GM23338 (cell line): ENCODE data around the gene MEF2D. TPM values are rescaled to one million over a fixed set of nuclear protein-coding genes. Genes with fewer than 3 reads are reported as not detected.

Source experiments
- ATAC-seq: fragments of 200-7000 bp; cut with Tn5 transposase; 3 replicates; pipeline ENCODE4 v1.9.1; 2020
- DNase-seq: peaks from one replicate; pipeline ENCODE4 v3.0.0-alpha.2; 2015; ENCODE audit warnings: low spot score
- H2AFZ ChIP-seq: fragments of 200-600 bp; sonication (generic); 2 replicates; pipeline ENCODE4 v1.8.0; 2016; ENCODE audit warnings: antibody characterized with exemption, mild to moderate bottlenecking, moderate library complexity
- H3F3A ChIP-seq: fragments of 200-600 bp; sonication (generic); replicated peaks from 2 replicates; pipeline ENCODE4 v1.8.0; 2017; ENCODE audit warnings: antibody characterized with exemption, mixed run types, low read depth
- H3K27ac ChIP-seq: fragments of 200-600 bp; sonication (generic); 2 replicates; pipeline ENCODE4 v1.6.1; 2016; ENCODE audit warnings: low read depth
- H3K27me3 ChIP-seq: fragments of 200-600 bp; sonication (generic); 2 replicates; pipeline ENCODE4 v1.8.0; 2016; ENCODE audit warnings: mild to moderate bottlenecking, mixed run types, moderate library complexity; ENCODE audit not compliant: insufficient read depth
- H3K36me3 ChIP-seq: fragments of 200-600 bp; sonication (generic); 2 replicates; pipeline ENCODE4 v1.8.0; 2016; ENCODE audit warnings: mild to moderate bottlenecking; ENCODE audit not compliant: insufficient read depth
- H3K4me1 ChIP-seq: fragments of 200-600 bp; sonication (generic); 2 replicates; pipeline ENCODE4 v1.8.0; 2016; ENCODE audit warnings: mild to moderate bottlenecking, moderate library complexity; ENCODE audit not compliant: insufficient read depth
- H3K4me2 ChIP-seq: fragments of 200-600 bp; sonication (generic); 2 replicates; pipeline ENCODE4 v1.7.1; 2017; ENCODE audit warnings: mixed run types
- H3K4me3 ChIP-seq: fragments of 200-600 bp; sonication (generic); 2 replicates; pipeline ENCODE4 v1.6.1; 2016; ENCODE audit warnings: mixed run types
- H3K79me2 ChIP-seq: fragments of 200-600 bp; sonication (generic); replicated peaks from 2 replicates; pipeline ENCODE4 v1.8.0; 2017; ENCODE audit warnings: mild to moderate bottlenecking; ENCODE audit not compliant: insufficient read depth
- H3K9me2 ChIP-seq: fragments of 200-600 bp; sonication (generic); 2 replicates; pipeline ENCODE4 v1.8.0; 2017; ENCODE audit not compliant: insufficient read depth
- H4K20me1 ChIP-seq: fragments of 200-600 bp; sonication (generic); replicated peaks from 2 replicates; pipeline ENCODE4 v1.8.0; 2017; ENCODE audit warnings: mild to moderate bottlenecking; ENCODE audit not compliant: insufficient read depth
- H3K27ac Mint-ChIP-seq: 2 replicates; pipeline ENCODE4 v1.8.0; 2020; ENCODE audit warnings: inconsistent platforms, mild to moderate bottlenecking, moderate library complexity, mixed read lengths
- H3K27me3 Mint-ChIP-seq: 3 replicates; pipeline ENCODE4 v1.8.0; 2022; ENCODE audit warnings: low read depth, mild to moderate bottlenecking, moderate library complexity, mixed read lengths, inconsistent platforms; ENCODE audit not compliant: insufficient read depth, poor library complexity
- H3K36me3 Mint-ChIP-seq: 3 replicates; pipeline ENCODE4 v1.8.0; 2021; ENCODE audit warnings: low read depth, mild to moderate bottlenecking, inconsistent platforms, moderate library complexity, mixed read lengths
- H3K4me1 Mint-ChIP-seq: 3 replicates; pipeline ENCODE4 v1.8.0; 2020; ENCODE audit warnings: mild to moderate bottlenecking, inconsistent platforms, mixed read lengths
- H3K4me3 Mint-ChIP-seq: 3 replicates; pipeline ENCODE4 v1.8.0; 2021; ENCODE audit warnings: moderate library complexity, mild to moderate bottlenecking, inconsistent platforms, mixed read lengths
- H3K9me3 Mint-ChIP-seq: 3 replicates; pipeline ENCODE4 v1.8.0; 2020; ENCODE audit warnings: moderate library complexity, mild to moderate bottlenecking, inconsistent platforms, mixed read lengths
- CREB1 ChIP-seq: fragments of 250-450 bp; sonication (Bioruptor Pico); IDR thresholded peaks from 2 replicates; pipeline ENCODE4 v1.5.0; 2020; ENCODE audit warnings: low read depth, mild to moderate bottlenecking, moderate library complexity
- EZH2 ChIP-seq: fragments of 200-600 bp; sonication (generic); IDR thresholded peaks from one replicate; pipeline ENCODE4 v1.8.0; 2017; ENCODE audit warnings: antibody characterized with exemption, mild to moderate bottlenecking, low read depth; ENCODE audit not compliant: unreplicated experiment
- NANOG ChIP-seq: IDR thresholded peaks from 2 replicates; pipeline ENCODE4 v1.6.1; 2016; ENCODE audit warnings: antibody characterized with exemption, borderline replicate concordance
- POLR2AphosphoS5 ChIP-seq: IDR thresholded peaks from 2 replicates; pipeline ENCODE4 v1.6.1; 2016; ENCODE audit warnings: antibody characterized with exemption, low read depth
- STAT1 ChIP-seq: IDR thresholded peaks from one replicate; pipeline ENCODE4 v1.6.1; 2016; ENCODE audit warnings: antibody characterized with exemption; ENCODE audit not compliant: unreplicated experiment
- ZNF331 ChIP-seq: fragments of 250-450 bp; sonication (Bioruptor Pico); IDR thresholded peaks from 2 replicates; pipeline ENCODE4 v1.5.0; 2020; ENCODE audit warnings: low read depth, mild to moderate bottlenecking, moderate library complexity
- polyA plus RNA-seq: library from polyadenylated mRNA; unstranded; fragments of >200 nt; fragmentation: Nextera tagmentation; extraction: Ambion mirVana; gene quantifications from 2 replicates; pipeline ENCODE4 v1.2.1, GENCODE V29; 2016
- total RNA-seq: library from RNA; depleted of rRNA; stranded (reverse); fragments of >200 nt; shearing (Covaris generic); gene quantifications from 2 replicates; pipeline ENCODE4 v1.2.3, GENCODE V29; 2014
- TF ChIP-seq, protein P1 (sequence below): IDR thresholded peaks from 2 replicates; pipeline ENCODE4 v1.6.1; 2016; ENCODE audit warnings: antibody characterized with exemption
- TF ChIP-seq, protein P2 (sequence below): fragments of 250-450 bp; sonication (Bioruptor Pico); IDR thresholded peaks from 2 replicates; pipeline ENCODE4 v1.5.0; 2020; ENCODE audit warnings: mild to moderate bottlenecking, moderate library complexity
- TF ChIP-seq, protein P3 (sequence below): IDR thresholded peaks from one replicate; pipeline ENCODE4 v1.6.1; 2018; ENCODE audit warnings: antibody characterized with exemption; ENCODE audit not compliant: unreplicated experiment
- TF ChIP-seq, protein P4 (sequence below), 2 experiments: fragments of 200-600 bp in 1 of 2; sonication (generic) in 1 of 2; conservative IDR thresholded peaks; 2 replicates each; pipeline versions ENCODE4 v1.5.1 to v1.6.1; 2016 to 2017; ENCODE audit warnings: antibody characterized with exemption in 2 of 2, low read depth in 2 of 2, mild to moderate bottlenecking in 2 of 2, moderate library complexity in 1 of 2

The MEF2D gene
- total and polyA plus RNA-seq, 2 experiments from 2014 or later = 10.6 to 15.5 TPM

DNA sequence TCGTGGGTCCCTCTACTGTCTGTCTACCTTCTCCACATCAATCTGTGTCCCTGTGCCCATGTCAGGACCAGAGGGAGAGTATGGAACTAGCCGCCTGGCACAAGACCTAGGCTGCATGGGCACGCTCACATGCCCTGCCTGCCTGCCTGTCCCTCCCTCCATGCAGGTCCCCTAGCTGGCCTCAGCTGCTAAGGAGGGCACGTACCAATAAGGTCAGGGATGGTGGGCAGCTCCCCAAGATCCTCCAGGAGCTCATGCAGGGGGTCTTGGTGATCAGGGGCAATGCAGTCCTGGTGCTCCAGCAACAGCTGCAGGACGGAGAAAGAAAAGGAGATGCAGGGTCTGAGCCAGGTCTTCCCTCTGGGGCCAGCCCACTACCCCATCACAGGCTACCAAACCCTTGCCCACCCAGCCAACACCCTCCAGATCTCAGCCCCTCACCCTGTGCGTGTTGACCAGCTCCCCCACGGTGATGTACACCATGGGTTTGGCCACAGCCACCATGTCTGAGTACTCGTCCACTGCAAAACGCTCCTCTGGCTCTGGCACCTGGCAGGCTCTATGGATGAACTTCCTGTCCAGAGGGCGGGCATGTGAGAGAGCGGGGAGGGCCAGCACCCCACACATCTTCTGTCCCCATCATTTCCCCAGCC, 33.1 kb upstream of the MEF2D start:
- H3K4me1 ChIP-seq = no peaks in the 10 kb centered on the region
- no peaks in the 10 kb centered on the region for H3K27me3 ChIP-seq
- no peaks in the 10 kb centered on the region for H3F3A ChIP-seq
- no peaks in the 10 kb centered on the region for H3K9me3 Mint-ChIP-seq
- TF ChIP-seq STAT1 (no peak), NANOG (no peak), POLR2AphosphoS5 (no peak), CREB1 (CRISPR knock-in tag) (no peak), ZNF331 (CRISPR knock-in tag) (no peak), EZH2 (no peak)
- TF ChIP-seq, protein P1, sequence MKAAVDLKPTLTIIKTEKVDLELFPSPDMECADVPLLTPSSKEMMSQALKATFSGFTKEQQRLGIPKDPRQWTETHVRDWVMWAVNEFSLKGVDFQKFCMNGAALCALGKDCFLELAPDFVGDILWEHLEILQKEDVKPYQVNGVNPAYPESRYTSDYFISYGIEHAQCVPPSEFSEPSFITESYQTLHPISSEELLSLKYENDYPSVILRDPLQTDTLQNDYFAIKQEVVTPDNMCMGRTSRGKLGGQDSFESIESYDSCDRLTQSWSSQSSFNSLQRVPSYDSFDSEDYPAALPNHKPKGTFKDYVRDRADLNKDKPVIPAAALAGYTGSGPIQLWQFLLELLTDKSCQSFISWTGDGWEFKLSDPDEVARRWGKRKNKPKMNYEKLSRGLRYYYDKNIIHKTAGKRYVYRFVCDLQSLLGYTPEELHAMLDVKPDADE = no peak
- TF ChIP-seq, protein P2, sequence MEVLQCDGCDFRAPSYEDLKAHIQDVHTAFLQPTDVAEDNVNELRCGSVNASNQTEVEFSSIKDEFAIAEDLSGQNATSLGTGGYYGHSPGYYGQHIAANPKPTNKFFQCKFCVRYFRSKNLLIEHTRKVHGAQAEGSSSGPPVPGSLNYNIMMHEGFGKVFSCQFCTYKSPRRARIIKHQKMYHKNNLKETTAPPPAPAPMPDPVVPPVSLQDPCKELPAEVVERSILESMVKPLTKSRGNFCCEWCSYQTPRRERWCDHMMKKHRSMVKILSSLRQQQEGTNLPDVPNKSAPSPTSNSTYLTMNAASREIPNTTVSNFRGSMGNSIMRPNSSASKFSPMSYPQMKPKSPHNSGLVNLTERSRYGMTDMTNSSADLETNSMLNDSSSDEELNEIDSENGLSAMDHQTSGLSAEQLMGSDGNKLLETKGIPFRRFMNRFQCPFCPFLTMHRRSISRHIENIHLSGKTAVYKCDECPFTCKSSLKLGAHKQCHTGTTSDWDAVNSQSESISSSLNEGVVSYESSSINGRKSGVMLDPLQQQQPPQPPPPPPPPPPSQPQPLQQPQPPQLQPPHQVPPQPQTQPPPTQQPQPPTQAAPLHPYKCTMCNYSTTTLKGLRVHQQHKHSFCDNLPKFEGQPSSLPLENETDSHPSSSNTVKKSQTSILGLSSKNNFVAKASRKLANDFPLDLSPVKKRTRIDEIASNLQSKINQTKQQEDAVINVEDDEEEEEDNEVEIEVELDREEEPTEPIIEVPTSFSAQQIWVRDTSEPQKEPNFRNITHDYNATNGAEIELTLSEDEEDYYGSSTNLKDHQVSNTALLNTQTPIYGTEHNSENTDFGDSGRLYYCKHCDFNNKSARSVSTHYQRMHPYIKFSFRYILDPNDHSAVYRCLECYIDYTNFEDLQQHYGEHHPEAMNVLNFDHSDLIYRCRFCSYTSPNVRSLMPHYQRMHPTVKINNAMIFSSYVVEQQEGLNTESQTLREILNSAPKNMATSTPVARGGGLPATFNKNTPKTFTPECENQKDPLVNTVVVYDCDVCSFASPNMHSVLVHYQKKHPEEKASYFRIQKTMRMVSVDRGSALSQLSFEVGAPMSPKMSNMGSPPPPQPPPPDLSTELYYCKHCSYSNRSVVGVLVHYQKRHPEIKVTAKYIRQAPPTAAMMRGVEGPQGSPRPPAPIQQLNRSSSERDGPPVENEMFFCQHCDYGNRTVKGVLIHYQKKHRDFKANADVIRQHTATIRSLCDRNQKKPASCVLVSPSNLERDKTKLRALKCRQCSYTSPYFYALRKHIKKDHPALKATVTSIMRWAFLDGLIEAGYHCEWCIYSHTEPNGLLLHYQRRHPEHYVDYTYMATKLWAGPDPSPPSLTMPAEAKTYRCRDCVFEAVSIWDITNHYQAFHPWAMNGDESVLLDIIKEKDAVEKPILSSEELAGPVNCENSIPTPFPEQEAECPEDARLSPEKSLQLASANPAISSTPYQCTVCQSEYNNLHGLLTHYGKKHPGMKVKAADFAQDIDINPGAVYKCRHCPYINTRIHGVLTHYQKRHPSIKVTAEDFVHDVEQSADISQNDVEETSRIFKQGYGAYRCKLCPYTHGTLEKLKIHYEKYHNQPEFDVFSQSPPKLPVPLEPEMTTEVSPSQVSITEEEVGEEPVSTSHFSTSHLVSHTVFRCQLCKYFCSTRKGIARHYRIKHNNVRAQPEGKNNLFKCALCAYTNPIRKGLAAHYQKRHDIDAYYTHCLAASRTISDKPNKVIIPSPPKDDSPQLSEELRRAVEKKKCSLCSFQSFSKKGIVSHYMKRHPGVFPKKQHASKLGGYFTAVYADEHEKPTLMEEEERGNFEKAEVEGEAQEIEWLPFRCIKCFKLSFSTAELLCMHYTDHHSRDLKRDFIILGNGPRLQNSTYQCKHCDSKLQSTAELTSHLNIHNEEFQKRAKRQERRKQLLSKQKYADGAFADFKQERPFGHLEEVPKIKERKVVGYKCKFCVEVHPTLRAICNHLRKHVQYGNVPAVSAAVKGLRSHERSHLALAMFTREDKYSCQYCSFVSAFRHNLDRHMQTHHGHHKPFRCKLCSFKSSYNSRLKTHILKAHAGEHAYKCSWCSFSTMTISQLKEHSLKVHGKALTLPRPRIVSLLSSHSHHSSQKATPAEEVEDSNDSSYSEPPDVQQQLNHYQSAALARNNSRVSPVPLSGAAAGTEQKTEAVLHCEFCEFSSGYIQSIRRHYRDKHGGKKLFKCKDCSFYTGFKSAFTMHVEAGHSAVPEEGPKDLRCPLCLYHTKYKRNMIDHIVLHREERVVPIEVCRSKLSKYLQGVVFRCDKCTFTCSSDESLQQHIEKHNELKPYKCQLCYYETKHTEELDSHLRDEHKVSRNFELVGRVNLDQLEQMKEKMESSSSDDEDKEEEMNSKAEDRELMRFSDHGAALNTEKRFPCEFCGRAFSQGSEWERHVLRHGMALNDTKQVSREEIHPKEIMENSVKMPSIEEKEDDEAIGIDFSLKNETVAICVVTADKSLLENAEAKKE (CRISPR knock-in tag) = no peak
- TF ChIP-seq, protein P3, sequence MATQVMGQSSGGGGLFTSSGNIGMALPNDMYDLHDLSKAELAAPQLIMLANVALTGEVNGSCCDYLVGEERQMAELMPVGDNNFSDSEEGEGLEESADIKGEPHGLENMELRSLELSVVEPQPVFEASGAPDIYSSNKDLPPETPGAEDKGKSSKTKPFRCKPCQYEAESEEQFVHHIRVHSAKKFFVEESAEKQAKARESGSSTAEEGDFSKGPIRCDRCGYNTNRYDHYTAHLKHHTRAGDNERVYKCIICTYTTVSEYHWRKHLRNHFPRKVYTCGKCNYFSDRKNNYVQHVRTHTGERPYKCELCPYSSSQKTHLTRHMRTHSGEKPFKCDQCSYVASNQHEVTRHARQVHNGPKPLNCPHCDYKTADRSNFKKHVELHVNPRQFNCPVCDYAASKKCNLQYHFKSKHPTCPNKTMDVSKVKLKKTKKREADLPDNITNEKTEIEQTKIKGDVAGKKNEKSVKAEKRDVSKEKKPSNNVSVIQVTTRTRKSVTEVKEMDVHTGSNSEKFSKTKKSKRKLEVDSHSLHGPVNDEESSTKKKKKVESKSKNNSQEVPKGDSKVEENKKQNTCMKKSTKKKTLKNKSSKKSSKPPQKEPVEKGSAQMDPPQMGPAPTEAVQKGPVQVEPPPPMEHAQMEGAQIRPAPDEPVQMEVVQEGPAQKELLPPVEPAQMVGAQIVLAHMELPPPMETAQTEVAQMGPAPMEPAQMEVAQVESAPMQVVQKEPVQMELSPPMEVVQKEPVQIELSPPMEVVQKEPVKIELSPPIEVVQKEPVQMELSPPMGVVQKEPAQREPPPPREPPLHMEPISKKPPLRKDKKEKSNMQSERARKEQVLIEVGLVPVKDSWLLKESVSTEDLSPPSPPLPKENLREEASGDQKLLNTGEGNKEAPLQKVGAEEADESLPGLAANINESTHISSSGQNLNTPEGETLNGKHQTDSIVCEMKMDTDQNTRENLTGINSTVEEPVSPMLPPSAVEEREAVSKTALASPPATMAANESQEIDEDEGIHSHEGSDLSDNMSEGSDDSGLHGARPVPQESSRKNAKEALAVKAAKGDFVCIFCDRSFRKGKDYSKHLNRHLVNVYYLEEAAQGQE = no peak
- TF ChIP-seq, protein P4, sequence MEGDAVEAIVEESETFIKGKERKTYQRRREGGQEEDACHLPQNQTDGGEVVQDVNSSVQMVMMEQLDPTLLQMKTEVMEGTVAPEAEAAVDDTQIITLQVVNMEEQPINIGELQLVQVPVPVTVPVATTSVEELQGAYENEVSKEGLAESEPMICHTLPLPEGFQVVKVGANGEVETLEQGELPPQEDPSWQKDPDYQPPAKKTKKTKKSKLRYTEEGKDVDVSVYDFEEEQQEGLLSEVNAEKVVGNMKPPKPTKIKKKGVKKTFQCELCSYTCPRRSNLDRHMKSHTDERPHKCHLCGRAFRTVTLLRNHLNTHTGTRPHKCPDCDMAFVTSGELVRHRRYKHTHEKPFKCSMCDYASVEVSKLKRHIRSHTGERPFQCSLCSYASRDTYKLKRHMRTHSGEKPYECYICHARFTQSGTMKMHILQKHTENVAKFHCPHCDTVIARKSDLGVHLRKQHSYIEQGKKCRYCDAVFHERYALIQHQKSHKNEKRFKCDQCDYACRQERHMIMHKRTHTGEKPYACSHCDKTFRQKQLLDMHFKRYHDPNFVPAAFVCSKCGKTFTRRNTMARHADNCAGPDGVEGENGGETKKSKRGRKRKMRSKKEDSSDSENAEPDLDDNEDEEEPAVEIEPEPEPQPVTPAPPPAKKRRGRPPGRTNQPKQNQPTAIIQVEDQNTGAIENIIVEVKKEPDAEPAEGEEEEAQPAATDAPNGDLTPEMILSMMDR (conservative IDR thresholded peaks at IDR 0.05; ENCODE audit: low read depth in 2 of 2) = no peak
- DNase-seq = no peak
- no peaks in the 10 kb centered on the region for H3K27me3 Mint-ChIP-seq
- H2AFZ ChIP-seq = no peak overlapping the region
- no peak for ATAC-seq
- H3K4me3 Mint-ChIP-seq = no peak overlapping the region
- H4K20me1 ChIP-seq = no peaks in the 10 kb centered on the region; the same call in 1 of the 2 replicates
- H3K4me1 Mint-ChIP-seq = 0 out of 3 replicates have a peak, but pooled peaks cover 1% of the 10 kb centered on the region
- H3K27ac ChIP-seq = no peak overlapping the region
- no peak overlapping the region for H3K4me2 ChIP-seq
- H3K27ac Mint-ChIP-seq = no peak overlapping the region
- H3K9me2 ChIP-seq = no peaks in the 10 kb centered on the region
- H3K79me2 ChIP-seq = no peaks in the 10 kb centered on the region
- peaks cover 13% of the 10 kb centered on the region for H3K36me3 ChIP-seq
- no peak overlapping the region for H3K4me3 ChIP-seq
- peaks cover 61% of the 10 kb centered on the region for H3K36me3 Mint-ChIP-seq
